NCI-H345 treated with DMSO at 0.1 percent for 48 hours (cell line): Measurements from ENCODE around the gene CEP131.
"Not testable (repeated sequence)": the region's sequence is repeated elsewhere in the genome, so short reads cannot be mapped to it uniquely, and the experiment has no call there.

Experiments used
- DNase-seq: peaks from one replicate; lab custom pipeline; 2025; ENCODE audit not compliant: unreplicated experiment; lab: John Stamatoyannopoulos, UW

CEP131 gene

DNA sequence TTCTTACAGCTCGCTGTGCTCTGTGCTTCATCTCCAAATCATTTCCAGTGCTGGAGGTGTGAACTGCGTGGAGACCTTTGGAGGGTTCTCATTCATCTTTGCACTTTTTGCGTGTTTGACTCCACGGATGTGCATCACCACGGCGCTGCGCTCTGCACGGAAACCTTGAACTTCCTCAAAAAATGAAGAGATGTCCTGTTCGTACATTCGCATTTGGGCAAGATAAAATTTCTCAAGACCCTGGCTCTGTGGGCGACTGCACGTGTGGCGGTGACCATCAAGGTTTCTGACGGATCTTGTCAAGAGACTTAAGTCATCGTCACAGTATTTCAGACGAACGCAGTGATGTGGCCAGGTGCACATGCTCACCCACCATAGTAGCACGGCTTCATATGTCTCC is 67.8 kb downstream of the CEP131 start:
- no peak for DNase-seq

DNA sequence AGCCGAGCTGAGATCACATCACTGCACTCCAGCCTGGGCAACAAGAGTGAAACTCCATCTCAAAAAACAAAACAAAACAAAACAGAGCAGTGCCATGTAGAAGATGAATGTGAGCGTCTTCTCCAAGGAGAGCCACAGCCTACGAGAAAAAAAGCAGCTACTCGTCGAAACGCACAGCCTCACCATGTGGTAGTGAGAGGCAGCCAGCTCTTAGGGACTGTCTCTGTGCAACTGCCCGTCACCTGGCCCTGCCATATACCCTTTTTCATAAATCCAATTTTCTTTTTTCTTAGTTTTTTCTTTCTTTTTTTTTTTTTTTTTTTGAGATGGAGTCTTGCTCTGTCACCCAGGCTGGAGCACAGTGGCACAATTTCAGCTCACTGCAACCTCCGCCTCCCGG is 68.7 kb downstream of the CEP131 start:
- DNase-seq = not testable (repeated sequence)

DNA sequence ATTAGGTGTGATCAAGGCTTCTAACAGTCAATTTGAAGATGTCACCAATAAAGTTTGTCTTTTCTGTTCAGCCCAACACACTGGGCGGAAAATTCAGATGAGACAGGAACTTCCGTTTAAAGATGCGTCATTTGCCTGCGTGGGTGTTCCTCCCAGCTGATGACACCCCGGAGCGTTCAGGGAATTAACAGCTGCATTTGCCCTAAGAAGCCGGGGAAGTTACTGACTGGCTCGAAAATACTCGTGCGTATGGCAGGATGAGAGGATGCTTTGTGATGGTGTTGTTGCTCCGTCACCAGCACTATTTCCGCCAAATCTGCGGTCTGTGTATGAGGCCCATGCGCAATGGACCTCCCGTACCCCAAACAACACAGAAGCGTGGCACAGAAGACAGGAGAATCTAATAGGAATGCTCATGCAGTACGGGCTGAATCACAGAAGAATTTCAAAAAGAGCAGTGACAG is 69.4 kb downstream of the CEP131 start:
- no peak for DNase-seq

DNA sequence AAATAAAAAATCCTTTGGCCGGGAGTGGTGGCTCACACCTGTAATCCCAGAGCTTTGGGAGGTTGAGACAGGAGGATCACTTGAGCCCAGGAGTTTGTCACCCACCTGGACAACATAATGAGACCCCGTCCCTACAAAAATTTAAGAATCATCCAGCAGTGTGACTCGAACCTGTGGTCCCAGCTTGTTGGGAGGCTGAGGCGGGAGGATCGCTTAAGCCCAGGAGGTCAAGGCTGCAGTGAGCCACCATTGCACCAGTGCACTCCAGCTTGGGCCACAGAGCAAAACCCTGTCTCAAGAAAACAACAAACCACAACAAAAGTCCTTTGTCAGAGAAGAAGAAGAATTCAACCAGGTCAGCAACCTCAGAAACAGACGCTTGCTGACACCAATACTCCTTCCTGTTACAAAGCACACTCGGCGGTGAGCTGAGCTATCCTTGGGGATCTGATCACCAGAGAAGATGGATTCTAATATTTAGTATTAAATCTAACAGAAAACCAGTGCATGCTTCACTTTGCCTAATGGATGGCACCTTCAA is 70.4 kb downstream of the CEP131 start:
- DNase-seq = no peak

DNA sequence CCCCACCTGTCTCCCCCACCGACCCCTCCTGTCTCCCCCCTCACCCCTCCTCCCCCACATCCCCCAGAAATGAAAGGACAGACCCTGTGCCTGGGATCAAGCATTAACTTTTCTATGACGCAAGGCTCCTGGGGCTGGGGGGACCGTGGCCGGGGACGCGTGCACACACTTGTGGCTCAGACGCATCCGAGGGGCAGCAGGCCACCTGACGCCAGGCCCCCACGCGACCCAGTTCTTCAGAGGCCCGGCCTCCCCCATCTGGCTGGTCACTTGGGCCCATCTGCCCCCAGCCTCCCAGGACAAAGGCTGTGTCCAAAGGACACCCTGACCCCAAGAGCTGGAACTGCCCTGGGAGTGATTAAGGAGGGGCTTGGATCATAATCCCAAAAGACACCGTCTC is 71.5 kb downstream of the CEP131 start:
- DNase-seq = no peak

DNA sequence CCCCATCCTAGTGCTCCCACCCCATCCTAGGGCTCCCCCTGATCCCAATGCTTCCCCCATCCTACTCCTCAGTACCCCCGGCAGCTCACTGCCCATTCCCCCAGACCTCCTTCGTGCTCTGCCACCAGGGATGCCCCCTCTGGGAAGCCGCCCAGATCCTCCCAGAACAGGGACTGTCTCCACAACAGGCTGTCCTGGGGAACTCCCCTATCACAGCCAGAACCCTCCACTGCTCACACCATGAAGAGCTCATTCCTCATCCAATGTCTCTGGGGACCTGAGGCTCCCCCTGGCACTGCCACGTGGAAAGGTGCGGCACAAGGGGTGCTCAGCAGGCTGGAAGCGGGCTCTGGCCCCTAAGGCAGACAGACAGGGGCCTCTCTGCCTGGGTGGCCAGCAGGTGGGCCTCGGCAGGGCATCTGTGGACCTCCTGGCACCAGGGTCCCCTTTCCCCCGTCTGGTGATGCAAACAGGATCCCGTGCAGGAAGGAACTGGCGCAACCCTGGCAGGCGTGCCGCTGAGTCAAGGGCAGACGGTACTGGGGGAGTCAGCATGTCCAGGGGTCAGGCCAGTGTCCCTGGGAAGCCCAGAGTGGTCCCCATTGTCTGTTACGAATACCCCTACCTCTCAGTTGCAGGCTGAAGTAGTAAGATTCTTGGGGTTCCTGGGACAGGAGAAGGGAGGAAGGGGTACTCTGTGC is 72.2 kb downstream of the CEP131 start:
- no peak for DNase-seq

DNA sequence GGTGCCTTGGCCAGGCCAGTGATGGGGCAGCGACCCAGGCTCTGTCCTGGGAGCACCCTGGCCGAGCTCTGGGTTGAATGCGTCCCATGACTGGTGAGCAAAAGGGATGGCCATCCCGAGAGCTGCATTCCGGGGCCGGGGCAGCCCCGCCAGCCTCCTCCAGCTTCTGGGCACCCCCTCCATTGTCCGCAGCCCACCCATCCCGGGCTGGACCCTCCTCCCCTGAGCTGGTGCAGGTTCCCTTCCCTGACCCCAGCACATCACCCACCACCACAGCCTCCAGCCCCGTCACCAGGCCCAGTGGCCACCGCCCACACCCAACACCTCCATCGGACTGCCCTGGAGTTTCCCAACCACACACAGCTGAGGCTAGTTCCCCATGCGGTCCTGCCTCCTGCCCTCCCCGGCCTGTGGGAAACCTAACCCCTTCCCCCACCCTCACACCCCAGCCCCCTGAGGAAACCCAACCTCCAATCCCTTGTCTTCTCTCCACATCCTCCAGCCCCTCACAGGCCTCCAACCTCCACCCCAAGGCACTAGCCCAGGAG is 73.7 kb downstream of the CEP131 start:
- no peak for DNase-seq

DNA sequence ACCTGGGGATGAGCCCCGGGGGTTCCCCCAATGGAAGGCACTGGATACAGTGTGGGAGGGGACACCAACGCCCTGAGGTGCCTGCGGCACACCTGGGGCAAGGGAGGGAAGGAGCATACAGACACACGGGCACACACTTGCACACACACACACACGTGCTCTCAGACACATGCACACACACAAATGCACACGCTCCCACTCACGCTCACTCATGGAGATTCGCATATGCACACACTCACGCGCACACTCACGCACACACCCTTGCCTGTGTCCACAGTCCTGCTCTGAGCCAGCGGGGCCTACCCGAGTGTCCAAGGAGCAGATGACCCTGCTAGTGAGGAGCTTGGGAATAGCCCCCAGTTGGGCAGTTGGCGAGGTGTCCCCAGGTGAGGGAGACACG is 74.2 kb downstream of the CEP131 start:
- DNase-seq = no peak

DNA sequence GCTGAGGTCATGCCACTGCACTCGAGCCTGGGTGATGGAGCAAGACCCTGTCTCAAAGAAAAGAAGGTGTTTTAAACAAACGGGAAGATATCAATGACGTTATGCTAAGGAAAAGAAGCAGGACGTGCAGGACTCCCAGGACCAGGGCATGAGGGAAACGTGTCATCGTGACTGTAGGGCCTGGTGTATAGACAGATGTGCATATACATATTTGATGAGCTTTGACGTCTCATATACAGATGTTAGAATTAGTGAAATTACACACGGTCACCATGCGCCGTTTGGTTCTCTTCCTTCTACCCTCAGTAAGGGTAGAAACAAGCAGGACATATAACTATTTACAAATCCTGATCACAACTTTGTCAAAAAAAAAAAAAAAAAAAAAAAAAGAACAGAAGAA is 75.1 kb downstream of the CEP131 start:
- no peak for DNase-seq

DNA sequence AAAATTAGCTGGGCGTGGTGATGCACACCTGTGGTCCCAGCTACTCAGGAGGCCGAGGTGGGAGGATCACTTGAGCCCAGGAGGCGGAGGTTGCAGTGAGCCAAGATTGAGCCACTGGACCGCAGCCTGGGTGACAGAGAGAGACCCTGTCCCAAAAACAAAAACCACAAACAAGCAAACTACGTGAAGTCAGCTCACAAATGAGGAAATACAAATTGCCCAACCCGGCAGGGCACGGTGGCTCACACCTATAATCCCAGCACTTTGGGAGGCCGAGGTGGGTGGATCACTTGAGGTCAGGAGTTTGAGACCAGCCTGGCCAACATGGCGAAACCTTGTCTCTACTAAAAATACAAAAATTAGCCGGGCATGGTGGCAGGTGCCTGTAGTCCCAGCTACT is 76.6 kb downstream of the CEP131 start:
- not testable (repeated sequence) for DNase-seq

DNA sequence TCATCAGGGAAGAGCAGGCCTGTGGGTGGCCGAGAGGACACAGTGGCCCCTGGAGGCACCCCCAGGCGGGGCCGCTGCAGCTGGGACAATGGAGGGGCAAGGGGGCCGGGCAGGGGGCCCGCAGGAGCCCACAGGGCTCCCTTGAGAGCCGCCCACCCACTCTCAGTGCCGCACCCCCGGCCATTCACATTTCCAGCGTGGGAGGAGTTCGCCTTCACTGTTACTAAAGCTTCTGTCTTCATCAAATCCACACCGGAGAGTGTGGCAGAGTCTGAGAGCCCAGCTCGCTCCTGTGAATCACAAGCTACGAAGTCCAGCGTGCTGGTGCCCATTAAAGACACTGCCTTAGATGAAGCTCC is 78.4 kb downstream of the CEP131 start:
- DNase-seq = no peak

DNA sequence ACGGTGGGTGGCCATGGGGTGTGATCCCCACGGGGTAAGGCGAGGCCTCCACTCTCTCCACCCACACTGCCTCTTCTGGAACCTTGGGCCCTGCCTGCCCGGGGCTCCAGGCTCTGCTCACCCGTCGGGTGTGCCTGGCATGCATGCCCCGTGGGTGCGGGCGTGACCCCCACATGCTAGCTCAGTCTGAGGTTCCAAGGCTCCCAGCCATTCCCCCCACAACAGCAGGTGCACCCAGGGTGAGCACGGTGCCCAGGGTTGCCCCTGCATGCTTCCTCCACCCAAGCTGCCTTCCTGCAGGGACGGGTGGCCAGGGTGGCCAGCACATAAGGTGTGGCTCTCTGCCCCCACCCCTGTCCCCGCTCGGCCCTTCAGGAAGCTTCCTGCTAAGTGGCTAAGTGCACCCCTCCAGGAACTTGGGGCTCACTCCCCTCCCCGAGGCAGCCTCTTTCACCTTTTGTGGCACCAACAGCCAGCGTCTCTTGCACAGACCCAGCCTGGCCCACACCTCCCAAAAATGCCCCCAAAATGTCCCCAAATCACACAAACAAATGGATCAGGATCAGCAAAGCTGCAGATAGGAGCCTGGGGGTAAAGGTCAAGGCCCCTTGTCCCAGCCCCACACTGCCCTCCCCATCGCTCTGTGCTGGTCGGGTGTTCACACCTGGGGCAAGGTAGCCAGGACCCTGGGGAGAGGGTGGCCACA is 78.9 kb downstream of the CEP131 start:
- DNase-seq = no peak

DNA sequence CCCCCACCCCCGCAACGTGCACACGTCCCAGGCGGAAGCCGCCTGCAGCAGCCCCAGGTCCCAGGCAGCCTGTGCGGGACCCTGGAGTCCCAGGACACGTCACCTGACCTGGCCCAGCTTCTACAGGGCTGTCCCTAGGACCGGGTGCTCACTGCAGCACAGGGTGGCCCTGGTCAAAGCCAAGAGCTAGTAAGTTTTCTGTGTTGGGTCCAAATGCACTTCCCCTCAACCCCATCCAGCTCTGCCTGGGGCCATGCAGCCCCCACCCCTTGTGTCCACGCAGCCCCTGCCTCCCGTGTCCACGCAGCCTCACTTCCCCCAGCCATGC is 79.6 kb downstream of the CEP131 start:
- DNase-seq = no peak

DNA sequence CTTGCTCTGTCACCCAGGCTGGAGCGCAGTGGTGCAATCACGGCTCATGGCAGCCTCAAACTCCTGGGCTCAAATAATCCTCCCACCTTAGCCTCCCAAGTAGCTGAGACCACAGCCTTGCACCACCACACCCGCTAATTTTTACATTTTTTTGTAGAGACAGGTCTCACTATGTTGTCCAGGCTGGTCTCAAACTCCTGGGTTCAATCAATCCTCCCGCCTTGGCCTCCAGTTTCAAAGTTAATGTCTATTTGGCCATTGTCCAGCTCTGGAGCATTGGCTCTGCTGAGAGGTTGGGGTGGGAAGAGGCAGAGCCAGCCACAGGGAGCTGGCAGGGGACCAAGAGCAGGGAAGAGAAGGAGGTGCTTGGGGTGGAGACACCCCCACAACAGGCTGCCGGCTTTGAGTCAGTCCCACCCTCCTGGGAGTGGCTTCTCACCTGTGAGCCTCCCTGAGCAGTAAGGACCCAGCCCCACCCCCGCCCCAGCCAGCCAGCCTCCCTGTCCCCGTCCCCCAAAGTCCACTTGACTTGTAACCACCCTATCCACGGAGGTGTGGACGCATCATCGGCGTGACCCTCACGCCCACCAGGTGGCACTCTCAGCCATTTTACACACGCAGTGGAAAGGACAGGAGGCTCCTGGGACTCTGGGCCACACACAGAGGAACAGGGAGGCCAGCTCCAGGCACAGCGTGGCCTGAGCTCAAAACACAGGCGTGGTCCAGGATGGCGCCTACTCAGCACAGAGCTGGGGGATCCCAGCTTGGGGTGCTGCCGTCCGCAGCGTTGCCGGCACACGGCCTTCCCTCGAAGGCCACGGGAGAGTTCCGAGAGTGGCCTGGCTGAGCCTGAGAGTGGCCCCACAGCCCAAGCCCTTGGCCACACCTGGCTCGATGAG is 80.2 kb downstream of the CEP131 start:
- DNase-seq = peak; percentile 83

DNA sequence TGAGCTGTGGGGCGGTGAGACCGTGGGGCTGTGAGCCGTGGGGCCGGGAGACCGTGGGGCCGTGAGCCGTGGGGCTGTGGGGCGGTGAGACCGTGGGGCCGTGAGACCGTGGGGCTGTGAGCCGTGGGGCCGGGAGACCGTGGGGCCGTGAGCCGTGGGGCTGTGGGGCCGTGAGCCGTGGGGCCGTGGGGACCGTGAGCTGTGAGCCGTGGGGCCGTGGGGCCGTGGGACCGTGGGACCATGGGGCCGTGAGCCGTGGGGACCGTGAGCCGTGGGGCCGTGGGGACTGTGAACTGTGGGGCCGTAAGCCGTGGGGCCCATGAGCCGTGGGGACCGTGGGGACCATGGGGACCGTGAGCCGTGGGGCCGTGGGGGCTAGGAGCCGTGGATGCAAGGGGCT is 82.1 kb downstream of the CEP131 start:
- DNase-seq = no peak

DNA sequence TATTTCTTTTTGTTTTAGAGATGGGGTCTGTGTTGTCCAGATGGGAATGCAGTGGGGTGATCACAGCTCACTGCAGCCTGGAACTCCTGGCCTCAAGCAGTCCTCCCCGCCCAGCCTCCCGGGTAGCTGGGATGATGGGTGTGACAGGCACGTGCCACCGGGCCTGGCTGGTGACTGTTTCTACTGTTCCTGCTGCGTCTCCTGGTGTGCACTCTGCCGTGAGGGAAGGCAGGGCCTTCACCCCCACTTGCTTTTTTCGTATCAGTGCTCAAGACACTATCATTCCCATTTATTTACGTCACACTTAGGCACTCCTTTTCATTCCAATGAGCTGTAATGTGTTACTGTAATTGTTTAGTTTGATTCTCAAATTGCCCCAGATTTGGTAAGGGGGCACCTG is 82.7 kb downstream of the CEP131 start:
- DNase-seq = no peak
